Activated CD4-positive, alpha-beta T cell treated with anti-CD3 and anti-CD28 coated beads for 4 hours (primary cell): ENCODE data around the gene ADH1C.

Experiments used
- DNase-seq, 2 donors: peaks; one replicate each; pipeline ENCODE4 v3.0.0-alpha.2; 2020

Gene ADH1C

GRCh38 chr4:99293357-99293756 lies 59.2 kb downstream of the ADH1C start:
- DNase-seq = no peak

DNA sequence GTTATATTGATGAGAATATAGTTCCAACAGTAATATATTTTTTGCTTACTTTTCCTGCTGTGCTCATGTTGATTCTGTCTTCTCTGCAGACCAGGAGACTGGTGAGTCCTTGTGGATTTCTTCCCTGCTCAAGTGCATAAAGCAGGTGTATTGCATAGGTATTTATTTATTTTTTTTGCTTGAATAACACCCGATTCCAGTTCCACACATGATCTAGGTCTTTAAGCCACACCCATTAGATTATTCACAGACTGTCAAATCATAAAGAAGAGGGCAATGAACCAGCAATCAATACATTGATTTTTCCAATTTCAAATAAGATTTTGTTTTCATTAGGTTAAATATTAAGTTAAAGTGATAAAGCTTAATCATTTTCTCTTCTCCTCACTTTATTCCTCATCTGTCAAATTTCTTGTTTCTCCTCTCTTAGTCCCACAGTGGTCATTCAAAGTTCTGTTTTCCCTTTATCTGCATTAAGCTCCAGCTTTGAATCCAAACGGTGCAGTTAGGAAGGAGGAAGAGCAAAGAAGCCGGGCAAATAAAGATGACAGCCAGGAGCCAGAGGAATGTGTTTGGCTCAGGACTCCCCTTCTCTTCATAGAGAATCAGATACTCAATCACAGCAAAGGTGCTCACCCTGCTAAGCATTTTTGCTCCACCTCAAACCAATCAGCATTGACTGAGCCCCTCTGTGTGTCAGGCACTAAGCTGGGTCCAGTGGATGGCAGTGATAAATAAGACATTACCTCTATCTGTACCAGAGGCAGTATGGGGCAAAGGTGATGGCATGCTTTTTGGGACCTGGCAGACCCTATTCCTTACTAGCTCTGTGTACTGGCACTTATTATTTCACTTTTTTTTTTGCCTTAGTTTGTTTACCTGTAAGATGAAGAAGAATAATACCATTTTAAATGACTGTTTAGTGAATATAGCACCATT lies 61.4 kb downstream of the ADH1C start, which contains the start of gene ADH1A:
TSS of gene ADH1A (minus strand) at position 138 of the 939 bp plus-strand sequence. CDS start at position 67, 71 bp downstream.
- no peak for DNase-seq
